Endodermal cell (in vitro differentiated cells): ENCODE measurements around the gene TRUB2. TPM values are rescaled to one million over a fixed set of nuclear protein-coding genes. Genes with fewer than 3 reads are reported as not detected.
A peak's percentile ranks its signal among the peaks of the same experiment; 100 is the strongest.
"Not testable (repeated sequence)": the region's sequence is repeated elsewhere in the genome, so short reads cannot be mapped to it uniquely, and the experiment has no call there.

Experiments
- DNase-seq: peaks from one replicate; pipeline ENCODE4 v3.0.0-alpha.2; 2017
- H3K27ac ChIP-seq: 2 replicates; pipeline ENCODE4 v1.5.1; 2013; ENCODE audit warnings: mild to moderate bottlenecking, low read depth, low read length, moderate library complexity
- H3K27me3 ChIP-seq: 2 replicates; pipeline ENCODE4 v1.6.1; 2013; ENCODE audit warnings: mild to moderate bottlenecking, low read length, moderate library complexity; ENCODE audit not compliant: insufficient read depth, control insufficient read depth, poor library complexity, severe bottlenecking
- H3K36me3 ChIP-seq: 2 replicates; pipeline ENCODE4 v1.7.0; 2013; ENCODE audit warnings: mild to moderate bottlenecking, low read length, moderate library complexity; ENCODE audit not compliant: control insufficient read depth, insufficient read depth
- H3K4me1 ChIP-seq: one replicate; pipeline ENCODE4 v1.7.0; 2013; ENCODE audit warnings: low read length; ENCODE audit not compliant: control insufficient read depth, insufficient read depth
- H3K4me3 ChIP-seq: 2 replicates; pipeline ENCODE4 v1.5.1; 2013; ENCODE audit warnings: mild to moderate bottlenecking, low read length, moderate library complexity
- H3K9ac ChIP-seq: 2 replicates; pipeline ENCODE4 v1.6.1; 2013; ENCODE audit warnings: mild to moderate bottlenecking, low read length, moderate library complexity; ENCODE audit not compliant: poor library complexity, severe bottlenecking; ENCODE audit errors: extremely low read depth
- H3K9me3 ChIP-seq: 2 replicates; pipeline ENCODE4 v1.6.1; 2013; ENCODE audit warnings: mild to moderate bottlenecking, low read length, moderate library complexity; ENCODE audit not compliant: control insufficient read depth
- H3K27ac Mint-ChIP-seq: 2 replicates; pipeline ENCODE4 v1.8.0; 2020; ENCODE audit warnings: mixed read lengths
- H3K27me3 Mint-ChIP-seq: 2 replicates; pipeline ENCODE4 v1.8.0; 2021; ENCODE audit warnings: mild to moderate bottlenecking, mixed read lengths; ENCODE audit not compliant: insufficient read depth
- H3K36me3 Mint-ChIP-seq: 2 replicates; pipeline ENCODE4 v1.8.0; 2020; ENCODE audit warnings: low read depth, mixed read lengths
- H3K4me1 Mint-ChIP-seq: 2 replicates; pipeline ENCODE4 v1.8.0; 2020; ENCODE audit warnings: mixed read lengths
- H3K4me3 Mint-ChIP-seq: 2 replicates; pipeline ENCODE4 v1.8.0; 2020; ENCODE audit warnings: mild to moderate bottlenecking, moderate library complexity, mixed read lengths
- H3K9me3 Mint-ChIP-seq: 2 replicates; pipeline ENCODE4 v1.8.0; 2020; ENCODE audit warnings: mild to moderate bottlenecking, mixed read lengths
- WGBS, 2 experiments: methylation state at CpG; one replicate each; pipeline versions ENCODE4 v1.1.5 to v1.1.7; 2013; ENCODE audit warnings: missing lambda C conversion rate in 2 of 2, mixed read lengths in 1 of 2; ENCODE audit not compliant: insufficient coverage in 1 of 2, insufficient read length in 1 of 2; 5-methylcytosine and 5-hydroxymethylcytosine counted together
- total RNA-seq, 2 donors: library from RNA; stranded (reverse); fragmentation: NEBNext Ultra II Directional in 1 of 2; extraction: Animal tissue kit (Norgen Biotek cat#: 25700) in 1 of 2; gene quantifications; 2 replicates in 1 of 2; 3 replicates in 1 of 2; pipeline ENCODE4 v1.2.1, GENCODE V29; 2021
- TF ChIP-seq, protein P1 (sequence below): fragments of 200-600 bp; sonication (generic); conservative IDR thresholded peaks from 2 replicates; pipeline ENCODE4 v1.5.0; 2021; ENCODE audit warnings: antibody characterized with exemption, mild to moderate bottlenecking

The TRUB2 gene
- total RNA-seq, 2 donors from 2014 or later: 30.6 to 31.8 TPM

DNA sequence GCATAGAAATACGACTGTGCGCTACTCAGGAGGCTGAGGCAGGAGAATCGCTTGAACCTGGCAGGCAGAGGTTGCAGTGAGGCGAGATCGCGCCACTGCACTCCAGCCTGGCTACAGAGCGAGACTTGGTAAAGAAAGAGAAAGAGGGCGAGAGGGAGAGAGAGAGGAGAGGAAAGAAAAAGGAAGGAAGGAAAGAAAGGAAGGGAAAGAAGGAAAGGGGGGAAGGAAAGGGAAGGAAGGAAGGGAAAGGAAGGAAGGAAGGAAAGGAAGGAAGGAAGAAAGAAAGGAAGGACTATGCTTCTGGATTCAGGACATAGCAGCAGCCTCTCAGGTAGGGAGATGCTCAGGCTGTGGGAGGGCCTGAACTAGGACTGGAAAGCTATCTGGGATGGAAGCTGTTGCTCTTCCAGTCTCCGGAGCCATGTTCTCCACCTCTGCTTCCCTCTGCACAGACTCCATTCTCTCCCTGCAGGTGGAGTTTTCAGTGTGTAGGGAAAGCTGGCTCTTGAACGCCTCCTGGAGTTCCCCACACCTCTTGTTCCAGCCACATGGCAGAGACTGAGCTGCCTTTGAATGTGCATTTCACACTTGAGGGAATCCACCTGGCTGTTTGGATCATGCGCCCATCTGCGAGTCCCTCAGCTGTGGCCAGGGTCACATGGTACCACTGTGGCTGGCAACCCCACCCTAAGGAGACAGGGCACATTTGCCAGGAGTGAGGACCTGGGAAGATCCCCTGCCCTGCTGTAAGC, 37.0 kb downstream of the TRUB2 start:
- WGBS, 2 experiments: 92 to 94% methylated on average over 11 to 12 of the region's 12 CpGs

DNA sequence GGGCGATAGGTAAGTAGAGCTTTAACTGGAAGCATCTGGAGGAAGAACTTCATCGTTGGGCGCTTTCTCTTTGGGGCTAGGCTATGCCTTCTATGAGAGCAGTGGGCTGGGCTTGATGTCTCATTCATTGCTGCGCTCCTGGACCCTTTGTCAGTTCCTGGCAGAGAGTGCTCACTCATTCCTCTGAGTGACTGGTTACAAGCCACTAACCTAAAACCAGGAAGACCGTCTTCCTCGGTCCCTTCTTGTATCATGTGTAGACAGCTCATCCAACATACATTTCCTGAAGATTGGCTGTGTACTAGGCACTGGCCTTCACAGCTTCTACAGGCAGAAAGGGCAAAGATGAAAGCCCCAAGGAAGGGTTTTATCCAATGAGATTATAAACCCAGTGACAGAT, 39.7 kb downstream of the TRUB2 start:
- no peaks in the 10 kb centered on the region for H3K4me1 ChIP-seq
- Mint-ChIP-seq H3K27ac (no peak overlapping the region), H3K27me3 (no peaks in the 10 kb centered on the region), H3K36me3 (peaks cover 14% of the 10 kb centered on the region), H3K4me1 (peaks cover 5% of the 10 kb centered on the region), H3K9me3 (no peaks in the 10 kb centered on the region), H3K4me3 (no peak overlapping the region)
- TF ChIP-seq, protein P1, sequence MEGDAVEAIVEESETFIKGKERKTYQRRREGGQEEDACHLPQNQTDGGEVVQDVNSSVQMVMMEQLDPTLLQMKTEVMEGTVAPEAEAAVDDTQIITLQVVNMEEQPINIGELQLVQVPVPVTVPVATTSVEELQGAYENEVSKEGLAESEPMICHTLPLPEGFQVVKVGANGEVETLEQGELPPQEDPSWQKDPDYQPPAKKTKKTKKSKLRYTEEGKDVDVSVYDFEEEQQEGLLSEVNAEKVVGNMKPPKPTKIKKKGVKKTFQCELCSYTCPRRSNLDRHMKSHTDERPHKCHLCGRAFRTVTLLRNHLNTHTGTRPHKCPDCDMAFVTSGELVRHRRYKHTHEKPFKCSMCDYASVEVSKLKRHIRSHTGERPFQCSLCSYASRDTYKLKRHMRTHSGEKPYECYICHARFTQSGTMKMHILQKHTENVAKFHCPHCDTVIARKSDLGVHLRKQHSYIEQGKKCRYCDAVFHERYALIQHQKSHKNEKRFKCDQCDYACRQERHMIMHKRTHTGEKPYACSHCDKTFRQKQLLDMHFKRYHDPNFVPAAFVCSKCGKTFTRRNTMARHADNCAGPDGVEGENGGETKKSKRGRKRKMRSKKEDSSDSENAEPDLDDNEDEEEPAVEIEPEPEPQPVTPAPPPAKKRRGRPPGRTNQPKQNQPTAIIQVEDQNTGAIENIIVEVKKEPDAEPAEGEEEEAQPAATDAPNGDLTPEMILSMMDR: no peak
- H3K36me3 ChIP-seq: peaks cover 22% of the 10 kb centered on the region
- H3K4me3 ChIP-seq: no peak overlapping the region
- no peaks in the 10 kb centered on the region for H3K9me3 ChIP-seq
- DNase-seq: no peak
- H3K27me3 ChIP-seq: no peaks in the 10 kb centered on the region
- no peak overlapping the region for H3K27ac ChIP-seq
- no peak overlapping the region for H3K9ac ChIP-seq
- WGBS, 2 experiments: 95 to 98% methylated on average over 4 to 6 of the region's 6 CpGs

More for the DNA sequence above, 37.0 kb downstream of the TRUB2 start:
- Mint-ChIP-seq H3K36me3 (peaks cover 27% of the 10 kb centered on the region), H3K27me3 (no peaks in the 10 kb centered on the region), H3K9me3 (no peaks in the 10 kb centered on the region), H3K4me1 (no peaks in the 10 kb centered on the region), H3K27ac (no peak overlapping the region), H3K4me3 (no peak overlapping the region)
- TF ChIP-seq, protein P1: no peak
- no peaks in the 10 kb centered on the region for H3K9me3 ChIP-seq
- no peak for DNase-seq
- H3K27ac ChIP-seq: no peak overlapping the region
- no peaks in the 10 kb centered on the region for H3K4me1 ChIP-seq
- no peak overlapping the region for H3K9ac ChIP-seq
- no peak overlapping the region for H3K4me3 ChIP-seq
- H3K36me3 ChIP-seq: peaks cover 34% of the 10 kb centered on the region
- no peaks in the 10 kb centered on the region for H3K27me3 ChIP-seq

DNA sequence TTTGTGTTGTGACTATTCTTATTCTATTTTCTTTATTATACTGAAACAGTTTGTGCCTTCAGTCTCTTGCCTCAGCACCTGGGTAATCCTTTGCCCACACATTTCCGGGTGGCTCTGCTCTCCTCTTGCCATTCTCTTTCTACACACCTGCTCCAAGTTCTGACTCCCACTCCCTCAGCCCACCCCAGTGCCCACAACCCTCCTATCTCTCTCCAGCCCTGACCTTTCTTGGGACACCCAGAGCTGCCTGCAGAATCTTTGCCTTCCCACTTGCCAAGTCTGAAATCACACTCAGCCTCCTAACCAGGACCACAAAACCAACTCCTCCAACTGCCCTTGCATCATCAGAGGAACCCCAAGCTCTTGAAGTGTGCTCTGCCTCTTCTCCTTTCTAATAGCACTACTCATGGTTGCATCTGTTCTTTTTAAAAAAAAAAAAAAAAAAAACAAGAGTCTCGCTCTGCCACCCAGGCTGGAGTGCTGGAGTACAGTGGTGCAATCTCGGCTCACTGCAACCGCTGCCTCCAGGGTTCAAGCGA, 42.1 kb downstream of the TRUB2 start:
- Histone ChIP-seq H3K9me3 (no peaks in the 10 kb centered on the region), H3K9ac (no peak overlapping the region), H3K4me1 (no peaks in the 10 kb centered on the region), H3K27me3 (no peaks in the 10 kb centered on the region), H3K4me3 (no peak overlapping the region), H3K36me3 (peaks cover 10% of the 10 kb centered on the region), H3K27ac (no peak overlapping the region)
- 92 to 96% methylated on average over 5 of the region's 5 CpGs for WGBS, 2 experiments
- H3K9me3 Mint-ChIP-seq: no peaks in the 10 kb centered on the region
- H3K27me3 Mint-ChIP-seq: no peaks in the 10 kb centered on the region
- TF ChIP-seq, protein P1: no peak
- peaks cover 10% of the 10 kb centered on the region for H3K4me1 Mint-ChIP-seq
- no peak overlapping the region for H3K27ac Mint-ChIP-seq
- DNase-seq: no peak
- H3K4me3 Mint-ChIP-seq: no peak overlapping the region
- H3K36me3 Mint-ChIP-seq: peaks cover 7% of the 10 kb centered on the region

DNA sequence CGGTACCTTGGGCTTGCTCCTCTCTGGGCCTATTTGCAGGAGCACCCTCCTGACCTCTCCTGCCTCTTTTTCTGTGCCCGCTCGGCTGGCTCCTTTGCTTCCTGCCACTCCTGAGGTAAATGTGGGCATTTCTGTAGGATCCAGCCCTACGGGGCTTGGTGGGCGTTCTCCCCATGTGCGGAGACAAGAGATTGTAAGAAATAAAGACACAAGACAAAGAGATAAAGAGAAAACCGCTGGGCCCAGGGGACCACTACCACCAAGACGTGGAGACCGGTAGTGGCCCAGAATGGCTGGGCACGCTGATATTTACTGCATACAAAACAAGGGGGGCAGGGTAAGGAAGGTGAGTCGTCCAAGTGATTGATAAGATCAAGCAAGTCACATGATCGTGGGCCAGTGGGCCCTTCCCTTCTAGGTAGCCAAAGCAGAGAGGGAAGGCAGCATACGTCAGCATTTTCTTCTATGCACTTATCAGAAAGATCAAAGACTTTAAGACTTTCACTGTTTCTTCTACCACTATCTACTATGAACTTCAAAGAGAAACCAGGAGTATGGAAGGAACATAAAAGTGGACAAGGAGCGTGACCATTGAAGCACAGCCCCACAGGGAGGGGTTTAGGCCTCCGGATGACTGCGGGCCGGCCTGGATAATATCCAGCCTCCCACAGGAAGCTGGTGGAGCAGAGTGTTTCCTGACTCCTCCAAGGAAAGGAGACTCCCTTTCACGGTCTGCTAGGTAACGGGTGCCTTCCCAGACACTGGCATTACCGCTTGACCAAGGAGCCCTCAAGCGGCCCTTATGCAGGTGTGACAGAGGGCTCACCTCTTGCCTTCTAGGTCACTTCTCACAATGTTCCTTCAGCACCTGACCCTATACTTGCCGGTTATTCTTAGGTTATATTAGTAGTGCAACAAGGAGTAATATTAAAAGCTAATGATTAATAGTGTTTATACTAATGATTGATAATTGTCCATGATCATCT, 42.9 kb downstream of the TRUB2 start:
- H3K27ac ChIP-seq, H3K36me3 Mint-ChIP-seq, H3K4me3 ChIP-seq, H3K9me3 ChIP-seq, H3K9me3 Mint-ChIP-seq, DNase-seq, H3K4me1 ChIP-seq, H3K9ac ChIP-seq, H3K36me3 ChIP-seq, H3K4me3 Mint-ChIP-seq, H3K27me3 ChIP-seq, H3K27me3 Mint-ChIP-seq: not testable (repeated sequence)
- WGBS, 2 experiments: 94 to 98% methylated on average over 10 to 21 of the region's 22 CpGs
- peaks cover 16% of the 10 kb centered on the region for H3K4me1 Mint-ChIP-seq
- H3K27ac Mint-ChIP-seq: peak overlapping the region; percentile 15
